ENCODE results near the gene RHBDD1.

GRCh38 chr2:227010433-227010832, 174.6 kb downstream of the RHBDD1 start:
- TF ChIP-seq CTCF (IDR thresholded peaks at IDR 0.05; ENCODE audit: extremely low read depth in 1 of 2, insufficient read depth in 1 of 2, low read depth in 1 of 2, low read length in 2 of 2), result no peak
- TF ChIP-seq POLR2A (IDR thresholded peaks at IDR 0.05; ENCODE audit: low read depth, low read length), result no peak
- no peak for TF ChIP-seq POLR2AphosphoS5 (IDR thresholded peaks at IDR 0.05; ENCODE audit: insufficient read depth, low read depth, low read length)
- TF ChIP-seq, protein P1, sequence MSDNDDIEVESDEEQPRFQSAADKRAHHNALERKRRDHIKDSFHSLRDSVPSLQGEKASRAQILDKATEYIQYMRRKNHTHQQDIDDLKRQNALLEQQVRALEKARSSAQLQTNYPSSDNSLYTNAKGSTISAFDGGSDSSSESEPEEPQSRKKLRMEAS (IDR thresholded peaks at IDR 0.05; ENCODE audit: insufficient read depth, insufficient read length), result no peak
- TF ChIP-seq GATA2 (IDR thresholded peaks at IDR 0.05; ENCODE audit: insufficient read depth, insufficient read length, low read depth, low read length), result no peak
- TF ChIP-seq EZH2 (IDR thresholded peaks at IDR 0.05; ENCODE audit: borderline replicate concordance, low read depth, low read length, severe bottlenecking), result no peak
- no peak for TF ChIP-seq MYC (IDR thresholded peaks at IDR 0.05; ENCODE audit: low read depth, low read length)
